ENCODE data around the gene ADAMTS3.

ADAMTS3 gene

DNA sequence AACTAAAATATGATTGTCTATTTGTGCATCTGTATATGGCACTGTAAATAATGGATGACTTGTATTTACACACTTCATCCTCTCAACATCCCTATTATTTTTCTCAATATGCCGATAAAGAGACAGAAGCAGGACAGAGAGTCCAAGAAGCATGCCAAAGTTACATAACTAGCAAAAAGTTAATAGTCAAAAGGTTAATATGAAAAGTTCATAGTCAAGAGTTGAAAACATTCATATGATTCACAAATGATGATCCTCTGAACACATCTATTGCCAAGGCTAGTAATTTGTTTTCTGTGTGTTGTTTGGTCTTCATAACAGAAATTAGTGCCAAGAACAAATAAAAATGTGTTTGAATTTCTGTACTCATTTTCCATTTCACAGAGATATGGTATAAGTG lies 231.0 kb downstream of the ADAMTS3 start:
- no peak overlapping the region for H2BK15ac ChIP-seq (replicated peaks; ENCODE audit: low read depth)
- H4K8ac ChIP-seq (ENCODE audit: low read depth, low read length): no peak overlapping the region
- DNase-seq: no peak
- H3K4me3 ChIP-seq (ENCODE audit: low read length): no peak overlapping the region
- H3K18ac ChIP-seq (ENCODE audit: low read length): no peak overlapping the region
- no peak overlapping the region for H2BK120ac ChIP-seq (ENCODE audit: low read depth, low read length)
- no peaks in the 10 kb centered on the region for H3K4me1 ChIP-seq (ENCODE audit: control insufficient read depth, low read depth, low read length)
- no peak overlapping the region for H3K23ac ChIP-seq (ENCODE audit: low read length)
- no peak overlapping the region for H2AK5ac ChIP-seq (ENCODE audit: low read length)
- H2BK5ac ChIP-seq (ENCODE audit: low read length): no peak overlapping the region
- no peak overlapping the region for H4K5ac ChIP-seq (ENCODE audit: low read length)
- no peak overlapping the region for H3K27ac ChIP-seq (ENCODE audit: low read depth, low read length)
- no peaks in the 10 kb centered on the region for H3K79me2 ChIP-seq (ENCODE audit: control insufficient read depth, insufficient read depth, low read length)
- H3K36me3 ChIP-seq (ENCODE audit: control insufficient read depth, insufficient read depth, low read length): no peaks in the 10 kb centered on the region
- no peaks in the 10 kb centered on the region for H3K79me1 ChIP-seq (ENCODE audit: low read length)
- no peak overlapping the region for H3K56ac ChIP-seq (ENCODE audit: low read length)
- H3K4ac ChIP-seq (ENCODE audit: low read depth, low read length): no peak overlapping the region
- no peaks in the 10 kb centered on the region for H3K27me3 ChIP-seq (ENCODE audit: insufficient read depth, low read length, poor library complexity)
- no peak overlapping the region for H3K4me2 ChIP-seq (ENCODE audit: low read length)
- H3K9ac ChIP-seq (ENCODE audit: low read length): no peak overlapping the region
- WGBS (ENCODE audit: extremely low coverage, insufficient coverage, low lambda C conversion rate): no CpG with 5 or more reads among the region's 1 CpG

DNA sequence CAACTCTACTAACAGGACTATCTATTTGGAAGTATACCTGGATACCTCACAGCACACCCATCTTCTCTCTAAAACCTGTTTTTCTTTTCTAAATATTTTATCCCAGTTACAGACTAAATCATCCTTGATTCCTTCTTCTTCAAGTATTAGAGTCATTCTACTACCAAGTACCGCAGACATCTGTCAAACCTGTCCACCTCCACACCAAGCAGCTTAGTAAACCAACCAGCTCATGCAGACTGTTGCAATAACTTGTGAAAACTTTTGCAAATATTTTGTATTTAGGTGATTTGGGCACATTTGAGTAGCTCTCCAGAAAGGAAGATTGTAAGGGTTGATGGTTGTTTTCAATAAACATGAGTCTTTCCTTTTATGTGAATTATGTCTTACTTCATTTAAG lies 238.6 kb downstream of the ADAMTS3 start:
- Histone ChIP-seq H4K5ac (ENCODE audit: low read length) (no peak overlapping the region), H3K4me1 (ENCODE audit: control insufficient read depth, low read depth, low read length) (no peaks in the 10 kb centered on the region), H2BK5ac (ENCODE audit: low read length) (no peak overlapping the region), H4K8ac (ENCODE audit: low read depth, low read length) (no peak overlapping the region), H2BK15ac (replicated peaks; ENCODE audit: low read depth) (no peak overlapping the region), H3K4me3 (ENCODE audit: low read length) (no peak overlapping the region), H3K4me2 (ENCODE audit: low read length) (no peak overlapping the region), H3K36me3 (ENCODE audit: control insufficient read depth, insufficient read depth, low read length) (no peaks in the 10 kb centered on the region), H3K27ac (ENCODE audit: low read depth, low read length) (no peak overlapping the region), H3K18ac (ENCODE audit: low read length) (no peak overlapping the region), H3K56ac (ENCODE audit: low read length) (no peak overlapping the region), H2BK120ac (ENCODE audit: low read depth, low read length) (no peak overlapping the region), H2AK5ac (ENCODE audit: low read length) (no peak overlapping the region), H3K79me2 (ENCODE audit: control insufficient read depth, insufficient read depth, low read length) (no peaks in the 10 kb centered on the region), H3K79me1 (ENCODE audit: low read length) (no peaks in the 10 kb centered on the region), H3K27me3 (ENCODE audit: insufficient read depth, low read length, poor library complexity) (no peaks in the 10 kb centered on the region), H3K4ac (ENCODE audit: low read depth, low read length) (no peak overlapping the region), H3K9ac (ENCODE audit: low read length) (no peak overlapping the region), H3K23ac (ENCODE audit: low read length) (no peak overlapping the region)
- no CpG with 5 or more reads among the region's 1 CpG for WGBS (ENCODE audit: extremely low coverage, insufficient coverage, low lambda C conversion rate)
- no peak for DNase-seq

DNA sequence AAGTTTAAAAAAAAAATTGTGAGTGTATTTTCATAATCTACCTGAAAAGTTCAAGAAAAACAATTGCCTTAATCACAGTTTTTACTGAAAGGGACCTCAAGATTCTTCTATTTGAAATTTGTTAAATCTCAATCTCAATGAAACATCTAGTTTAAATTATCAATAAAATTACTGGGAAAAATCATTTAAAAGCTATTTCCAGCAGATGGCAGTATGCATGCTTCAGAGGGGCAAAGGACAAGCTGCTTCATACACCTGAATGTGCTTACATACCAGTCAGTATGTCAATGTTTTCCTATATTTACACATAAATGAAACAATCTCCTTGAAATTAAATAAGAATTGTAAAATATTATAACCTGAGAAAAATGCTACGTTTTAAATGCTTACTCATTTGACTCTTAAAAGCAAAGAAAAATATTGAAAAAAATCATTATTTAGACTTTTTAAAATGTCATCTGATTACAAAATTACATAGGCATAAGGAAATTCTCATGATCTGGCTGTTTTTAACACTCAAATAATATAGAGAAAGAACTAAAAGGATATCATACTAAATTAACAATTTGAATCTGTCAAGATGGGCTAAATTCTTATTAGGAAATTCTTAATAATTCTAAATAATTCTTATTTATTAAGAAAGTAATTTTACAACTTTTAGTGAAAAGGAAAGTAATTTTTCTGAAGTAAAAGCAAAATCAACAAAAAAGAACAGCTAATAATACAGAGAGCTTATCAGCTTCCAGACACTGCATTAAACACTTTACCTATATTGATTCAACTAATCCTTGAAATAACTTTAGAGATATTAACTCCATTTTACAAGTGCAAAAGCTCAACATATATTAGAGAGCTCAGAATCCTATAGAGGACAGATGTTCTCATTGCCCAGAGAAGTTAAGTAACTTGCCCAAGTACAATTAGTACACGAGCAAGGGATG lies 242.1 kb downstream of the ADAMTS3 start:
- Histone ChIP-seq H3K27ac (ENCODE audit: low read depth, low read length) (no peak overlapping the region), H3K4ac (ENCODE audit: low read depth, low read length) (no peak overlapping the region), H4K5ac (ENCODE audit: low read length) (no peak overlapping the region), H3K79me1 (ENCODE audit: low read length) (no peaks in the 10 kb centered on the region), H2BK15ac (replicated peaks; ENCODE audit: low read depth) (no peak overlapping the region), H3K4me2 (ENCODE audit: low read length) (no peak overlapping the region), H2BK5ac (ENCODE audit: low read length) (no peak overlapping the region), H3K56ac (ENCODE audit: low read length) (no peak overlapping the region), H3K18ac (ENCODE audit: low read length) (no peak overlapping the region), H3K9ac (ENCODE audit: low read length) (no peak overlapping the region), H3K4me1 (ENCODE audit: control insufficient read depth, low read depth, low read length) (no peaks in the 10 kb centered on the region), H2AK5ac (ENCODE audit: low read length) (no peak overlapping the region), H3K27me3 (ENCODE audit: insufficient read depth, low read length, poor library complexity) (no peaks in the 10 kb centered on the region), H3K36me3 (ENCODE audit: control insufficient read depth, insufficient read depth, low read length) (no peaks in the 10 kb centered on the region), H3K23ac (ENCODE audit: low read length) (no peak overlapping the region), H2BK120ac (ENCODE audit: low read depth, low read length) (no peak overlapping the region), H3K79me2 (ENCODE audit: control insufficient read depth, insufficient read depth, low read length) (no peaks in the 10 kb centered on the region), H4K8ac (ENCODE audit: low read depth, low read length) (no peak overlapping the region), H3K4me3 (ENCODE audit: low read length) (no peak overlapping the region)
- DNase-seq: peak; percentile 51
- WGBS (ENCODE audit: extremely low coverage, insufficient coverage, low lambda C conversion rate): no CpG with 5 or more reads among the region's 2 CpGs

DNA sequence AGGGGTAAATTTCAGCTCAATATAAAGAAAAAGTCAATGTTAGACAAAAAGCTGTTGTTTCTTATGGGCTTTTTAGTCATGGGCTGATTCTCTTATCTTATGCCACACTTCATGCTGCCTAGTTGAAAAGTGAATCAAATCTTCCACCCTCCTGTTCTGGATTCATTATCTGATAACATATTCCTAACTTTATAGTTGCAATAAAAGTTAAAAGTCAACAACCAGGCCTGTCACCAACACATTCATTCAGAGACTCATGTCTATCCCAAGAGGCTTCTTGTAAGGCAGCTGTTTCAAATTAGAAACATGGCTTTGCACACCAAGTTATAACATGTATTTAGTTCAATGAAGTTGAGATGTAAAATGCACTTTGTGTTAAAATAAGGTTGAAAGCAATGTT lies 243.8 kb downstream of the ADAMTS3 start:
- Histone ChIP-seq H3K18ac (ENCODE audit: low read length) (no peak overlapping the region), H3K4me3 (ENCODE audit: low read length) (no peak overlapping the region), H3K4me2 (ENCODE audit: low read length) (no peak overlapping the region), H4K8ac (ENCODE audit: low read depth, low read length) (no peak overlapping the region), H3K56ac (ENCODE audit: low read length) (no peak overlapping the region), H2BK15ac (replicated peaks; ENCODE audit: low read depth) (no peak overlapping the region), H3K4ac (ENCODE audit: low read depth, low read length) (no peak overlapping the region), H2BK5ac (ENCODE audit: low read length) (no peak overlapping the region), H3K4me1 (ENCODE audit: control insufficient read depth, low read depth, low read length) (no peaks in the 10 kb centered on the region), H4K5ac (ENCODE audit: low read length) (no peak overlapping the region), H3K36me3 (ENCODE audit: control insufficient read depth, insufficient read depth, low read length) (no peaks in the 10 kb centered on the region), H3K23ac (ENCODE audit: low read length) (no peak overlapping the region), H3K79me1 (ENCODE audit: low read length) (no peaks in the 10 kb centered on the region), H3K9ac (ENCODE audit: low read length) (no peak overlapping the region), H3K79me2 (ENCODE audit: control insufficient read depth, insufficient read depth, low read length) (no peaks in the 10 kb centered on the region), H2BK120ac (ENCODE audit: low read depth, low read length) (no peak overlapping the region), H3K27me3 (ENCODE audit: insufficient read depth, low read length, poor library complexity) (no peaks in the 10 kb centered on the region), H2AK5ac (ENCODE audit: low read length) (no peak overlapping the region), H3K27ac (ENCODE audit: low read depth, low read length) (no peak overlapping the region)
- no peak for DNase-seq

DNA sequence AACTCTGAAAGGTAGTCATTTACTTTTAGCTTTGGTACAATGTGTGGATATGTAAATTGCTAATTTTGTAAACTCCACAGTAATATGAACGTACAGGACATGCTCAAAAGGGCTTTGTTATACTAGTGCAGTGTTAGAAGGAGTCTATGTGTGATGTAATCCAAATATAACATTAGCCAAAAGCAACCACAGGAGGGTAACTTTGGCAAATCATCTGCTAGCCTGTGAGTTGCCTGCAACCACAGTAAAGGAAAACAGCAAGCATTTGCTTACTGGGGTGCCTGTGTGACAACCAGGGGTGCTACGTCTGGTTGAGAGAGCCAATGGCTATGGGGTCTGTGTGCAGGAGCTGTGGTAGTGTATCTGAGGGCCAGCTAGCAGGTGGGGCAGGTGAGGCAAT lies 245.8 kb downstream of the ADAMTS3 start:
- no CpG with 5 or more reads among the region's 2 CpGs for WGBS (ENCODE audit: extremely low coverage, insufficient coverage, low lambda C conversion rate)

More for the DNA sequence above, 245.8 kb downstream of the ADAMTS3 start:
- Histone ChIP-seq H3K9ac (ENCODE audit: low read length) (no peak overlapping the region), H2BK15ac (replicated peaks; ENCODE audit: low read depth) (no peak overlapping the region), H2BK5ac (ENCODE audit: low read length) (no peak overlapping the region), H3K27ac (ENCODE audit: low read depth, low read length) (no peak overlapping the region), H3K36me3 (ENCODE audit: control insufficient read depth, insufficient read depth, low read length) (no peaks in the 10 kb centered on the region), H3K79me2 (ENCODE audit: control insufficient read depth, insufficient read depth, low read length) (no peaks in the 10 kb centered on the region), H4K8ac (ENCODE audit: low read depth, low read length) (no peak overlapping the region), H3K56ac (ENCODE audit: low read length) (no peak overlapping the region), H3K23ac (ENCODE audit: low read length) (no peak overlapping the region), H3K4me1 (ENCODE audit: control insufficient read depth, low read depth, low read length) (no peaks in the 10 kb centered on the region), H2BK120ac (ENCODE audit: low read depth, low read length) (no peak overlapping the region), H3K4me3 (ENCODE audit: low read length) (no peak overlapping the region), H3K4ac (ENCODE audit: low read depth, low read length) (no peak overlapping the region), H3K27me3 (ENCODE audit: insufficient read depth, low read length, poor library complexity) (no peaks in the 10 kb centered on the region), H4K5ac (ENCODE audit: low read length) (no peak overlapping the region), H3K4me2 (ENCODE audit: low read length) (no peak overlapping the region), H3K79me1 (ENCODE audit: low read length) (no peaks in the 10 kb centered on the region), H2AK5ac (ENCODE audit: low read length) (no peak overlapping the region), H3K18ac (ENCODE audit: low read length) (no peak overlapping the region)
- no peak for DNase-seq
